Bronchial epithelial cell (primary cell): ENCODE results near the gene ASS1. TPM values are rescaled to one million over a fixed set of nuclear protein-coding genes. Genes with fewer than 3 reads are reported as not detected.

ENCODE experiments used
- DNase-seq: peaks from one replicate; pipeline ENCODE4 v3.0.0-alpha.2; 2010; ENCODE audit warnings: low read depth
- FAIRE-seq: peaks from 2 replicates; lab custom pipeline; 2011; peaks lifted over from hg19 to GRCh38; lab: Jason Lieb, UNC
- H3K27me3 ChIP-seq: 2 replicates; pipeline ENCODE4 v1.5.1; 2011; ENCODE audit warnings: low read length; ENCODE audit not compliant: control insufficient read depth, insufficient read depth
- H3K36me3 ChIP-seq: 2 replicates; pipeline ENCODE4 v1.5.1; 2011; ENCODE audit warnings: low read length; ENCODE audit not compliant: control insufficient read depth, insufficient read depth
- H3K4me3 ChIP-seq: 2 replicates; pipeline ENCODE4 v1.5.1; 2011; ENCODE audit warnings: mild to moderate bottlenecking, low read depth, low read length, control low read depth
- CTCF ChIP-seq: IDR thresholded peaks from 2 replicates; pipeline ENCODE4 v1.5.1; 2011; ENCODE audit warnings: mild to moderate bottlenecking, moderate library complexity, low read length, control low read depth, inconsistent platforms; ENCODE audit not compliant: insufficient read depth, severe bottlenecking
- total RNA-seq: library from RNA; depleted of rRNA; stranded (reverse); fragments of >200 nt; gene quantifications from 2 replicates; pipeline ENCODE4 v1.2.1, GENCODE V29; 2014

ASS1 gene
- total RNA-seq, 1 donor from 2014 or later, result 415 TPM

- no peak for TF ChIP-seq CTCF
- Histone ChIP-seq H3K4me3 (no peak overlapping the region), H3K27me3 (no peaks in the 10 kb centered on the region), H3K36me3 (no peaks in the 10 kb centered on the region)
- DNase-seq (no peak), FAIRE-seq (no peak)
Measured at GRCh38 chr9:130441031-130441430, 3.7 kb upstream of the ASS1 start.

- no peak overlapping the region for H3K4me3 ChIP-seq
- no peaks in the 10 kb centered on the region for H3K27me3 ChIP-seq
- TF ChIP-seq CTCF, result no peak
- DNase-seq (no peak), FAIRE-seq (peak; percentile 36)
- H3K36me3 ChIP-seq, result no peaks in the 10 kb centered on the region
Measured at GRCh38 chr9:130442746-130443455, 1.9 kb upstream of the ASS1 start.

- no peak for TF ChIP-seq CTCF
- FAIRE-seq (no peak), DNase-seq (no peak)
- H3K27me3 ChIP-seq, result no peaks in the 10 kb centered on the region
- no peak overlapping the region for H3K4me3 ChIP-seq
- no peaks in the 10 kb centered on the region for H3K36me3 ChIP-seq
Measured at GRCh38 chr9:130443456-130443801, 1.3 kb upstream of the ASS1 start.

GRCh38 chr9:130443840-130444492 is 795 bp upstream of the ASS1 start:
- no peak for TF ChIP-seq CTCF
- FAIRE-seq (no peak), DNase-seq (no peak)
- Histone ChIP-seq H3K4me3 (no peak overlapping the region), H3K36me3 (no peaks in the 10 kb centered on the region), H3K27me3 (no peaks in the 10 kb centered on the region)

GRCh38 chr9:130445268-130445983 is 665 bp downstream of the ASS1 start:
- DNase-seq (peak; percentile 50), FAIRE-seq (no peak)
- TF ChIP-seq CTCF, result no peak
- Histone ChIP-seq H3K4me3 (peak overlapping the region; percentile 62), H3K36me3 (no peaks in the 10 kb centered on the region), H3K27me3 (no peaks in the 10 kb centered on the region)
